HG03460 (cell line): ENCODE measurements around the gene EVA1C.
"Not testable (repeated sequence)": the region's sequence is repeated elsewhere in the genome, so short reads cannot be mapped to it uniquely, and the experiment has no call there.

Experiments used
- ATAC-seq: cut with Tn5 transposase; IDR thresholded peaks from one replicate; pipeline ENCODE4 v1.9.1; 2021; ENCODE audit not compliant: unreplicated experiment

The EVA1C gene

DNA sequence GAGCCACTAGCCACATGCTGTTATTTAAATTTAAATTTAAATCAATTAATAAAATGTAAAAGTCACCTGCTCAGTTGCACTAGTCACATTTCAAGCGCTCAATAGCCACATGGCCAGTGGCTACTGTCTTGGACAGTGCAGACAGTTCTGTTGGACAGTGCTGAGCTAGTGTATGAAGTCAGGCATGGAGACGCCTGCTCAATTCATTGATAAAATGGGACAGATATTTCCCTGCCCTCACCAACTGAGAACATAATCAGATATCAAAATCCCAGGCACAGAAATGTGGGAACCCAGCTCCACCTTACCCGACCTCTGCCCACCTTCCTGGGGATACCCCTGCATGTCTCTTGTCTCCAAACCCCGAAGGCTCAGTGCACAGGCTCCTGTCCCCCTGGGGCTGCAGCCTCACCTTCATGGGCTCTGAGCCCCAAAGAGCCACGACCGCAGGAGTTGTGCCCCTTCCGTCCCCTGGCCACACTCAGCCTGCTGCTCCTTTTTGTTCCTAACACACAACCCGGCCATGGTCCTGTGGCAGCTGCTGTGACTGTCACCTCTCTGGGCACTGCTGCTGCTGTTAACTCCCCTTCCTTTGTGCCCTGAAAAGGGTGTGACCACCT is 109.3 kb downstream of the EVA1C start:
- ATAC-seq: no peak

DNA sequence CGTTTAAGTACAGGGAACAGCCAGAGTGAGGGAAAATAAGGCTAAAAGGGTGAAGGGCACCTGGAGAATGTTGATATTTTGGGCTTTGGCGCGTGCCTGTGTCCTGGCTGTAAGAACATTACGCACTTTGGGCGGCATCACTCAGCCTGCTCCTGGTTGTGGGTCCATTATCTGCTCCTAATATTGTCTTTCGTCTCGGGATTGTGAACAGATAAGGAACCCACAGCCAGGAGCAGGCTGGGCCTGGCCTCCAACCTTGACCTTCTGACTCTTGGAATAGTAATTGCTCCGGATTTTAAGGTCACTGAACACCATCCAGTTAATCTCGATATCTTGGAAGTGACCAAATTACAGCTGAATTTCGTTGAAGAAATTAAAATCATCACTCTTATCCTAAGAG is 111.0 kb downstream of the EVA1C start:
- no peak for ATAC-seq

DNA sequence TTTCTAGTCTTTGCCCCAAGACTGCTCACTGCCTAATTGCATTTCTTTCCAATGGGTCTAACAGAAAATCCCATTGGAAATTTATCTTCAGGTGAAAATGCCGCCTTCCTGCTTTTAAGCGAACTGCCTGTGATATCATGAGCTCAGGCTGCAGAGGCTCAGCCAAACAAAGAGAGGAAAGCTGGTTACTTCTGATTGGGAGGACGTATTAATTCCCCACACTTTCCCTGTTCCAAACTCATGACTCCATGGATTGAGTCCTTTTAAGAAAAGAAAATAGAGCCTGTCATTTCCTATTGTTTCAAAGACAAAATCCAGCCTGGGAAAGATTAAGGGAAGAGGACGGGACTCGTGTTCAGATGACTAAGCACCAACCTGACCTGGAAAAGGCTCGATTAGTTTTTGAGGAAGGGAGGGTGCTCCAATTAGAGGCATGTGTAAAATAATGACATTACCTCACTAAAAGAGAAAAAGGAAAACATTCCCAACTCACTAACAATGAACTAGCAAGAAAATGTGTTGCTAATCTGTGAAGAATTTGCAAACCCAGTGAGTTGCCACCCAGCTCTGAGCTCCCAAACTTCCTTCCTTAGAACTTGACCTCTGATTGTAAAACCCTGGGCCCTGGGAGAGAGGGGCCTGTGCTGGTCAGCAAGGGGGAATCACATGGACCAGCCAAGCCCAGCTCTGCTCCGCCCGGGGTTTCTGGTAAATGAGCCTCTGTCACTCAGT is 111.6 kb downstream of the EVA1C start:
- ATAC-seq: no peak

DNA sequence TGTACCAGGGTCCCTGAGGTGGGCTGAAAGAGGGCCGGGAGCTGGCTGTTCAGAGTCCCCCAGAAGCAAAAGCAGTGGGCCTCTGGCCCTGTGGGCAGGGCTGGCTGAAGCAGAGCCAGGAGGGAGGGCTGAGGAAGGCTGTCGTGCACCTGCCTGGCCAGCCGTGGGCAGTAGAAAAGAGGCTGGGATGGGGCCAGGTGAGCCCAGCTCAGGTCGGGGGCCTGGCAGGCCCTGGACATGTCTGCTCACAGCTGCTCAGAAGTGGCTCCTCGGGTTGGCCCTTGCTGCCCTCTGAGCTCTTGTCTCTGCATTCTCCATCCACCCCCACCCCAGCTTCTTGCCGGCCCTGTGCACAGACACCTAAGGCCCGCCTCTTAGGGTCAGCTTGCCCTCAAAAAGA is 112.8 kb downstream of the EVA1C start:
- ATAC-seq: no peak

DNA sequence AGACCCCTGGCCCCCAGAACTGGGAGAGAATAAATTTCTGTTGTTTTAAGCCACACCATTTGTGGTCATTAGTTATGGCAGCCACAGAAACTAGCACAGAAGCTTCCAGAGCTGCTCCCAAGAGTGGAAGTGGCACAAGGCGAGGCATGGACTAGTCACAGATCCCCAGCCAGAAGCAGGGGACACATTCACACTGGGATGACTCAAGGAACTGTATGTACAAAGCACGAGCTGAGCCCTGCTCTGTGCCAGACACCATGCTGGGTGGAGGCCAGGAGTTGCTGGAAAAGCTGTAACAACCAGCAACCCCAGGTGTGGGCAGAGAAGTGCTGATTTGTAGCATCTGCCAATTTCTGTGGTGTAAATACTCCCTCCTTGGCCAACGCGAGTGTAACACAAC is 117.2 kb downstream of the EVA1C start:
- ATAC-seq: no peak

DNA sequence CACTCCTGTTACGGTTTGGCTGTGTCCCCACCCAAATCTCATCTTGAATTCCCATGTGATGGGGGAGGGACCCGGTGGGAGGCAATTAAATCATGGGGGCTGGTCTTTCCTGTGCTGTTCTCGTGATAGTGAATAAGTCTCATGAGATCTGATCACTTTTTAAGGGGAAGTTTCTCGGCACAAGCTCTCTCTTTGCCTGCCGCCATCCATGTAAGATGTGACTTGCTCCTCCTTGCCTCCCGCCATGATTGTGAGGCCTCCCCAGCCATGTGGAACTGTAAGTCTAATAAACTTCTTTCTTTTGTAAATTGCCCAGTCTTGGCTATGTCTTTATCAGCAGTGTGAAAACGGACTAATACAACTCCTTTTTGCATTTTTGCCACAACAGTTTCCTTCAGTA is 118.3 kb downstream of the EVA1C start:
- ATAC-seq: not testable (repeated sequence)

DNA sequence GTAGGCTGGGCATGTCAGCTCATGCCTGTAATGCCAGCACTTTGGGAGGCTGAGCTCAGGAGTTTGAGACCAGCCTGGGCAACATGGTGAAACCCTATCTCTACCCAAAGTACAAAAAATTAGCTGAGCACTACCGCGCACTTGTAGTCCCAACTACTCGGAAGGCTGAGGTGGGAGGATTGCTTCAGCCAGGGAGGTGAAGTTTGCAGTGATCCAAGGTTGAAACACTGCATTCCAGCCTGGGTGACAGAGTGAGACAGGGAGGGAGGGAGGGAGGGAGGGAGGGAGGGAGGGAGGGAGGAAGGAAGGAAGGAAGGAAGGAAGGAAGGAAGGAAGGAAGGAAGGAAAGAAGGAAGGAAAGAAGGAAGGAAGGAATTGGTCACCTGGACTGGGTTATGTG is 119.1 kb downstream of the EVA1C start:
- not testable (repeated sequence) for ATAC-seq

DNA sequence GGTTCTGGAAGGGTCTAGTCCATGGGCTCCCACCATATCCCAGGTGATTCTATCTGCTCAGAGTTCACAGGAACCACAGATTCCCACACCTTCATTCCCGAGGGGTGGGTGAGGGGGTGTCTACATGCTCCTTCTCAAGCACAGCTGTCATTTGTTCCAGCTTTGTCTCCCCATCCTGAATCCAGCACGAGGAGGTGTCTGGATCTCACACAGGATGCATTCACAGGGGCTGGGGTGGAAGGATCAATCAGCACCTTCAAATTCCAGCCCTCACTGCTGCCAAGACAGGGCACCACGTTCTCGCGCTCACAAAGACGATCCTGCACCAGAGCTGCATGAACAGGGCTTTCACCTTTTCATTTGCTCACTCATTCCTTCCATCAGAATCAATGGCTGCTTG is 120.1 kb downstream of the EVA1C start:
- no peak for ATAC-seq

DNA sequence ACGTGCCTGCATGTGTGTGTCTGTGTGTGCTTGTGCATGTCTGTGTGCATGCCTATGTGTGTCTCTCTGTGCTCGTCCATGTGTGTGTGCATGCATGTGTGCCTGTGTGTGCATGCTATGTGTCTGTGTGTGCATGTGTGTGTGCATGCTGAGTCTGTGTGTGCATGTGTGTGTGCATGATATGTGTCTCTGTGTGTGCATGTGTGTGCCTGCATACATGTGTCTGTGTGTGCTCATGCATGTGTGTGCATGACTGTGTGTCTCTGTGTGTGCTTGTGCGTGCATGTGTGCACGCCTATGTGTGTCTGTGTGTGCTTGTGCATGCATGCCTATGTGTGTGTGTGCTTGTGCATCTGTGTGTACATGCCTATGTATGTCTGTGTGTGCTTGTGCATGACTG is 120.5 kb downstream of the EVA1C start:
- no peak for ATAC-seq

DNA sequence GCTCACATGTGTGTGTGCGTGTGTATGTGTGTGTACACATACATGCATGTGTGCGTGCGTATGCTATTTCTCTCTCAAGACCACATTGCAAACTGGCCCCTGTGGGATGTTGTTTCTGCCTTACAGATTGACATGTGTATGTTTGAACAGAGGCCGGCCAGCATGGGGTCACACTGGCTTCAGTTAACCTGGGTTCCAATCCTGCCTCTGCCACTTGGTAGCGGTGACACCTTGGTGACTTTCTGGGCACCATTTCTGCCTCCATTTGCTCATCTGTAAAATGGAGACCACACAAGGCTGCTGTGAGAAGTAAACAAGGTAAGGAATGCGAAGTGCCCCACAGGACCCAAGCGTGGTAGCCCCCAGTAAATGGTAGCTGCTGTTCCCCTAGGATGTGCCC is 121.1 kb downstream of the EVA1C start:
- ATAC-seq: no peak

DNA sequence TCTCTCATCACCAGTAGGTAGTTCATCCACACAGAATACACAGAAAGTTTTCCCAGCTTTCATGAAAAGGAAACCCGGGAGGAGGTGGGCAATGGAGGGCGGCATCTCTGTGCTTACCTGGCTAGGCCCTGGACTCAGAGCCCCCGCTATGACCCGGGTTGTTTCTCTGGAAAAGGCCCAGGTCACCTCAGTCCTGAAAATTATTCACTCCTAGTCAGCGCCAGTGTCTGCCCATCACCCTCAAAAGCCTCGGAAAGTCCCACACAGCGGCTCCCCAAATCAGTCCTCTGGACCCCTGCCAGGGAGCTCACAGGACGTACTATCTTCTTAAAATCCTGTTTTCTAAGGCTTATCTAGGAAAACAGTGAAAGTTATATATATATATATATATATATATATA is 121.6 kb downstream of the EVA1C start:
- no peak for ATAC-seq

DNA sequence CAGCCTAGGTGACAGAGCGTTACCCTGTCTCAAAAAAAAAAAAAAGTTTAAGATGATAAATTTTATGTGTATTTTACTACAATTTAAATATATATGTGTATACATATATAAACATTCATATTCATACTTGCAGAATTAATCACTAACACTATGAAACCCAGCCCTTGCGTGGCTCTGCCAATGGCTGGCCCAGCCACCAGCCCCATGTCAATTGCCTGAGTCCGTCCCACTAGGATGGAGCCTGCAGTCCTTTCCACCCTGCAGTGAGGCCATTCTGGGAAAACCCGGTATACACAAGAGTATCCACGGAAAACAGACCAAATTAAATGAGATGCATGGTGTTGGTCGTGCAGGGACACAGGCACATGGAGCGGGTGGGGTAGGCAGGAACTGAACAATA is 123.1 kb downstream of the EVA1C start:
- no peak for ATAC-seq

DNA sequence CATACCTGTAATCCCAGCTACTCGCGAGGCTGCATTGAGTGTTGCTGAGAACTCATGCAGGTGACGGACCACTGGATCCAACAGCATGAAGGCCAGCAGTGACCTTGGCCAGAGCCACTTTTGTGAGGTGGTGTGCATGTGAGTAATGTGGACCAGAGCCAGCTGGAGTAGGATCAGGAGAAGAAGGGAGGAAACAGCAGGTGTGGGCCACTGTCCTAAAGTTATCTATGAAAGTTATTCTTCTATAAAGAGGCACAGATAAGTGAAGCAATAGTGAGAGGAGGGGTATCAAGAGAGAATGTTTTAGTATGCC is 125.0 kb downstream of the EVA1C start:
- no peak for ATAC-seq

DNA sequence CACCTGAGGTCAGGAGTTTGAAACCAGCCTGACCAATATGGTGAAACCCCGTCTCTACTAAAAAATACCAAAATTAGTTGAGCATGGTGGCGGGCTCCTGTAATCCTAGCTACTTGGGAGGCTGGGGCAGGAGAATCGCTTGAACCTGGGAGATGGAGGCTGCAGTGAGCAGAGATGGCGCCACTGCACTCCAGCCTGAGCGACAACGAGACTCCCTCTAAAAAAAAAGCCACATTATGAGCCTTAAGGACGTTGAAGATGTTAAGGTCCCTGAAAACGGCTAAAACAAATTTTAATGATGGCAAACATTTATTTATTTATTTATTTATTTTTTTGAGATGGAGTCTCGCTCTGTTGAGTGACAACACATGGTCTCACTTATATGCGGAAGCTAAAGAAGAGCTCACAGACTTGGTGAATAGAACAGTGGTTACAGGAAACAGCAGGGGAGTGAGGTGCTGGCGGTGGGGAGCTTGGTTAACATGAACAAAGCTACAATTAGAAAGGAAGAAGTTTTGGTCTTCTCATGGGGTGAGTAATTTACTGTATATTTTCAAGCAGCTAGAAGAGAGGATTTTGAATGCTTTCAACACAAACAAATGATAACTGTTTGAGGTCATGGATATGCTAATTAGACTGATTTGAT is 125.8 kb downstream of the EVA1C start:
- ATAC-seq: no peak

DNA sequence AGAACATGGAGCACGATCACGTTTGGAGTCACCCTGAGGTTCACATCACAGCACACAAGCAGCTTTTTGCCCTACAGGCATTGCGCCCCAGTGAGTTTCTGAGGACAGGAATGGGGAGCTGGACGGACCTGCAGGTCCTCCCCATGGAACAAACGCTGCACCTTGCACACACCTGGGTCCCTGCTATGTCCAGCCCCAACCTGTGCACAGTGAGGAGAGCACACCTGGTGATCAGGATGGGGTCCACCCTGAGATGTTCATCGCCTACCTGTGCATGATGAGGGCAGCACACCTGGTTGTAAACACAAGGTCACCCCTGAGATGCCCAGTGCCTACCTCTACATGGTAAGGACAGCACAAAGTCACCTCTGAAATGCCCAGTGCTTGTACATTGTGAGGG is 126.9 kb downstream of the EVA1C start:
- no peak for ATAC-seq

DNA sequence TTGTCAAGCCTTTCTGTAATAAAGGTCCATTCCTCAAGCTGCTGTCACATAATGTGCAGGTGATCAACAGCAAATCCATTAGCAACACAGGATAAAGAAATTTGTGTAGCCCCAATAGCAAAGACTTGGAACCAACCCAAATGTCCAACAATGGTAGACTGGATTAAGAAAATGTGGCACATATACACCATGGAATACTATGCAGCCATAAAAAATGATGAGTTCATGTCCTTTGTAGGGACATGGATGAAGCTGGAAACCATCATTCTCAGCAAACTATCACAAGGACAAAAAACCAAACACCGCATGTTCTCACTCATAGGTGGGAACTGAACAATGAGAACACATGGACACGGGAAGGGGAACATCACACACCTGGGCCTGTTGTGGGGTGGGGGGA is 130.6 kb downstream of the EVA1C start:
- not testable (repeated sequence) for ATAC-seq

DNA sequence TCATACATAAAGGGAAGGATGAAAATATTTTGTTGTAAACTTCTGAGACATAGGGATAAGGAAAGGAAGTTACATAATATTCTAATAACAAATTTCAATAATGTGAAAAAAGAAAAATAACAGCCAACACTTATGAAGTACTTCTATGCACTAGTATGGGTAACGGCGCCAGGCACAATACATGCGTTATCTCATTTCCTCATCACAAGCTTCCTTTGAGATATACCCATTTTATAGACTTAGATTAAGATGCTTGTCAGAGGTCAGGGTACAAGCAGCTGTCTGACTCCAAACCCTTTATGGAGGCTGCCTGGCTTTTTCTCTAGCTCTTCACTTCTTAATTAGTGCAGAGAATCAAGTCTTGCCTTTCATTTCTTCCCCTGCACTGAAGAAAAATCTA is 131.5 kb downstream of the EVA1C start:
- ATAC-seq: no peak

DNA sequence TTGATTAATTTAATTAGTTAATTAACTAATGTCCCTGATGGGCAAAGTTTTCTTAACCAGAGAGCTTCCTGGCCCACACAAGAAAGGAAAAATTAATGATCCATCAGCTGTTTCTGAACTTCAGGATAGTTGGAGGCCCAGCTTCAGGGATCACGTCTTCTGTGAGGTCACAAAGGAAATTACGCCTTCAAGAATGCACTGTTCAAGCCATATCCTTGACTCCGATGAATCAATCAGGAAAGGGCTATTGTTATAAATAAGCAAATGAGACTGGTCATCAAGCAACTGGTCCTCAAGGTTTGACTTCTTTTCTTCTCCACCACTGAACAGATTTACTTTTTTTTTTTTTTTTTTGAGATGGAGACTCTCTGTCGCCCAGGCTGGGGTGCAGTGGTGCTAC is 132.2 kb downstream of the EVA1C start:
- ATAC-seq: no peak

DNA sequence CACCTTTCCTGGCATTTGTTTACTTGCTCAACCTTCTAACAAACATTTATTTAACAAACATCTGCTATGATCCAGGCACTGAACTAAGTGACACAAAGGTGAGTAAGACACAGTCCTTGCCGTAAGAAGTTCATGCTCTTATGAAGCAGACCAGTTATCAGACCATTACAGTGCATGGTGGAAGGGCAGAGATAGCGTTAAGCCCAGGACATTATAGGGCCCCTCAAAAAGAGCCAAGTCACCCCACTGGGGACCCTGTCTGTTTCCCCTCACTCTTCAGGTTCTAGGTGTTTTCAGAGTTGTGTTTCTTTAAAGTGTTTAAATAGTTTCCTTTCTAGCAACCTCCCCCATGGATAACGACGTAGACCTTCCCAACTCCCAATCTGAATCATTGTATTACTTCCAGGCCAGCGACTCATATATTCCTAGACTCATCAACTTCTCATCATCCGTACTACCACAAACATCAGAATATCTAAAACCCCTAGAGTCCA is 133.5 kb downstream of the EVA1C start:
- no peak for ATAC-seq

DNA sequence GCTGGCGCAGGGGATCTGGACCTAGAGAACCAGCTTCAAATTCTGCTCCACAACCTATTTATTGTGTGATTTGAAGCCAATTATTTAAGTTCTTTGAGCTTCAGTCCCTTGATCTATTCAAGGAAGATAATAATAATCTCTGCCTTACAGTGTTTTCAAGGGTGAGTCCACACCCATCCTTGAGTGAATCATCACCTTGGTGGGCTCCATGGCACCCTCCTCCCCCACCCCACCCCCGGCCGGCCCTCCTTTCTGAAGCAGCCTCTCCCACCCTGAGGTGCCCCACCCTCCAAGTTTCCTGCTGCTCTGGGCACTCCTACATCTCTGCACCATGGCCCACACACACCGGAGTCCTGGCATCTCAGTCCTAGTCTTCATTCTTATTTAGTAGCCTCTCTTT is 134.5 kb downstream of the EVA1C start:
- ATAC-seq: no peak

DNA sequence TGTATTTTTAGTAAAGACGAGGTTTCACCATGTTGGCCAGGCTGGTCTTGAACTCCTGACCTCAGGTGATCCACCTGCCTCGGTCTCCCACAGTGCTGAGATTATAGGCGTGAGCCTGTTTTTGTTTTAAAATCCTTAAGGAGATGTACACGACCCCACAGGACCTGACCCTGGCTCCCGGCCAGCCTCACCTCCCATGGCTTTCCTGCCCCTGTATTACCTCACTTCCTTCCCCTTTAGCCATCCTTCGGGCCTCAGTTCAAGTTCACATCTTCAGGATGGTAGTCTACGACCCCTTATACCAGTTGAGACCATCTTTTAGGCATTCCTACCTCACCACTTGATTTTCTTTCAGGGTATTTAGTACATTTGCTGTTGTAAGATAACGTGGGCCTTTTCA is 136.5 kb downstream of the EVA1C start:
- no peak for ATAC-seq

DNA sequence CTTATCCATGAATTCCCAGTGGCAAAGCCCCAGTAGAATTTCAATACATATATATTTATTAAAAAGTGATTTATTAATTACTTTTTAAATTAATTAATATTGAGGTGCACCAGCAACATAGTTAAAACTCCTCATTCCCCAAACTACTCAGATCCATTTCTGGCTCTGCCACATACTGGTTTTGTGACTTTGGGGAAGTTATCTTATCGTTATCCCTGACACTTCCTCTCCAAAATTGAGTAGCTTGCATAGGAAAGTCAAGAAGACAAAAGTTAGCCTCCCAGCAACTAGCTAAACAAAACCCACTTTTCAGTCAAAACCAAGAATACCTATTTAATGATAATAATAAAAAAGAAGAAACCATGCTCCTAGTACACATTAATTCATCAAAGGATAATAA is 136.9 kb downstream of the EVA1C start:
- no peak for ATAC-seq

DNA sequence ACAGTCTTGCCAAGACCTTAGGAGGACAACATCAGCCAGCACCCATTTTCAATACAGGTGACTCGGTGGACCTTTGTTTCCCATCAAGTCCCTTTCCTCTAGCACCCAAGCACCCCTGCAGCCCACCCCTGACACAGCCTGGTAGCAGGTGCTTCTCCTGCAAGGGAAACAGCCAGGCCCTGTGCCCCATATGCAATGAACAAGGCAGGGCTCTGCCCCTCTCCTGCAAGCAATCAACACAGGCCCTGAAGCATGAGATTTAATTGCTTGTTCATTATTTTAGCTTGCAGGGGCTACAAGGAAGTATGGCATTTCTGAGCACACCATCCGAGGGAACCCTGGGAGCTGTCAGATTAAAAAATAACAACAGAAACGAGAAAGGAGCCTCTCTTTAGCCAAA is 137.4 kb downstream of the EVA1C start:
- no peak for ATAC-seq
